Activated CD8-positive, alpha-beta T cell treated with anti-CD3 and anti-CD28 coated beads for 36 hours (primary cell): ENCODE measurements around the gene AIM2. TPM values are rescaled to one million over a fixed set of nuclear protein-coding genes. Genes with fewer than 3 reads are reported as not detected.
A peak's percentile ranks its signal among the peaks of the same experiment; 100 is the strongest.

Experiments
- ATAC-seq: fragments of 200-7000 bp; cut with Tn5 transposase; one replicate; pipeline ENCODE4 v1.10.0; 2021; ENCODE audit warnings: mild to moderate bottlenecking, moderate library complexity
- CTCF ChIA-PET: fragments of 350-600 bp; sonication (Branson Sonifier 250); formaldehyde crosslinking; loops from one replicate; lab custom pipeline; 2021; ENCODE audit warnings: antibody characterized with exemption; lab: Charles Lee
- POLR2A ChIA-PET: fragments of 350-600 bp; sonication (Branson Sonifier 250); formaldehyde crosslinking; loops from one replicate; lab custom pipeline; 2021; ENCODE audit warnings: antibody characterized with exemption; lab: Charles Lee
- DNase-seq: peaks from one replicate; pipeline ENCODE4 v3.0.0-alpha.2; 2020
- H3K27ac Mint-ChIP-seq: one replicate; pipeline ENCODE4 v1.8.0; 2021; ENCODE audit warnings: mild to moderate bottlenecking, mixed read lengths
- H3K27me3 Mint-ChIP-seq: one replicate; pipeline ENCODE4 v1.8.0; 2021; ENCODE audit warnings: mixed read lengths
- H3K36me3 Mint-ChIP-seq: one replicate; pipeline ENCODE4 v1.8.0; 2021; ENCODE audit warnings: low read depth, mixed read lengths
- H3K4me1 Mint-ChIP-seq: one replicate; pipeline ENCODE4 v1.8.0; 2021; ENCODE audit warnings: low read depth, mixed read lengths
- H3K4me3 Mint-ChIP-seq: one replicate; pipeline ENCODE4 v1.8.0; 2021; ENCODE audit warnings: mild to moderate bottlenecking, moderate library complexity, mixed read lengths
- H3K9me3 Mint-ChIP-seq: one replicate; pipeline ENCODE4 v1.8.0; 2021; ENCODE audit warnings: mixed read lengths
- intact Hi-C: fragments of 100-400 bp; cut with micrococcal nuclease; formaldehyde crosslinking; loops from one replicate; pipeline ENCODE4 v1.10.0; 2022
- total RNA-seq, 2 experiments: library from RNA; stranded (reverse); gene quantifications; one replicate each; pipeline ENCODE4 v1.2.3, GENCODE V29; 2021
- TF ChIP-seq, protein P1 (sequence below): fragments of 200-600 bp; IDR thresholded peaks from one replicate; pipeline ENCODE4 v1.8.0; 2022; ENCODE audit warnings: antibody characterized with exemption, mild to moderate bottlenecking

Gene AIM2
- 1 to 10 TPM; 6.7 to 8.6 TPM for total RNA-seq

DNA sequence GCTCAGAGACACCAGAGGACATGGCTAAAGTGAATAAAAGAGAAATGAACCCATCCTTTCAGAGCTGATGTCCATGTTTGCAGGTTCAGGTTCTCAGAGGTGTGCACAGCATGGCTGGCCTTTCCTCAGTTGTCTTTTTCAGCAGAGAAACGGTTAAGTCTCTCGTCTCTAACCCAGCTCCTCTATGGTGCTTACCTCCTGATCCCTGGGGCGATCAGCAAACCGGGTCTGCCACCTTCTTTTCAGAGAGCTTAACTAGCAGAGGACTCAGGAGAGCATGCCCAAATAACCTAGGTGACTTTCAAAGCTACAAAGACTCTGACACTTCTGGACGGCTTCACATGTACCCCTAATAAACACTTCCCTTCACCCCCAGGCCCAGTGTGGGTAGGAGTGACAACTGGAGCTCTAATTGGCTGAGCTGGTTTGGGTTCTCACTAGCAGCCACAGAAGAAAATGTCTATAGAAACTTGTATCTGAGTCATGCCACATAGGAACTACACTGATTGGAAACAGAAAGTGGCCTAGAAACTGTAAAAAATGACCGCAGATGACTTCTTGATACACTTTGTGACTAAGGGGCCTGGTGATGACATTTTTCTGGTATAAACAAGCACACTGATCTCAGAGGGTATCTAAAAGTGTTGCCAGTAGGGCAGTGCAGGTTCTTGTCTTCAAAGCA is at the start of gene AIM2:
AIM2 (minus strand) TSS at position 329 of the 682 bp plus-strand sequence. CDS start 3,267 bp downstream, outside the sequence.
- ChIA-PET CTCF (interaction anchor here (1.0 to 5.0 kb wide), 8 partner anchors 9 to 873 kb away, joined by 3 to 46 read pairs (median 4); partner anchors contain the start of gene IFI16), POLR2A (interaction anchor here (1.2 to 4.1 kb wide), 6 partner anchors 9 to 68 kb away, joined by 4 to 33 read pairs (median 8); partner anchors contain the start of gene IFI16)
- TF ChIP-seq, protein P1, sequence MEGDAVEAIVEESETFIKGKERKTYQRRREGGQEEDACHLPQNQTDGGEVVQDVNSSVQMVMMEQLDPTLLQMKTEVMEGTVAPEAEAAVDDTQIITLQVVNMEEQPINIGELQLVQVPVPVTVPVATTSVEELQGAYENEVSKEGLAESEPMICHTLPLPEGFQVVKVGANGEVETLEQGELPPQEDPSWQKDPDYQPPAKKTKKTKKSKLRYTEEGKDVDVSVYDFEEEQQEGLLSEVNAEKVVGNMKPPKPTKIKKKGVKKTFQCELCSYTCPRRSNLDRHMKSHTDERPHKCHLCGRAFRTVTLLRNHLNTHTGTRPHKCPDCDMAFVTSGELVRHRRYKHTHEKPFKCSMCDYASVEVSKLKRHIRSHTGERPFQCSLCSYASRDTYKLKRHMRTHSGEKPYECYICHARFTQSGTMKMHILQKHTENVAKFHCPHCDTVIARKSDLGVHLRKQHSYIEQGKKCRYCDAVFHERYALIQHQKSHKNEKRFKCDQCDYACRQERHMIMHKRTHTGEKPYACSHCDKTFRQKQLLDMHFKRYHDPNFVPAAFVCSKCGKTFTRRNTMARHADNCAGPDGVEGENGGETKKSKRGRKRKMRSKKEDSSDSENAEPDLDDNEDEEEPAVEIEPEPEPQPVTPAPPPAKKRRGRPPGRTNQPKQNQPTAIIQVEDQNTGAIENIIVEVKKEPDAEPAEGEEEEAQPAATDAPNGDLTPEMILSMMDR = no peak
- Mint-ChIP-seq H3K27me3 (no peaks in the 10 kb centered on the region), H3K9me3 (no peaks in the 10 kb centered on the region), H3K4me1 (peaks cover 29% of the 10 kb centered on the region), H3K36me3 (no peaks in the 10 kb centered on the region), H3K27ac (peak within 1 kb of the TSS; percentile 94), H3K4me3 (peak within 1 kb of the TSS; percentile 77)
- ATAC-seq (peak; percentile 86), DNase-seq (peak; percentile 80)
- intact Hi-C loops = loop anchor here (5.0 kb wide), 1 partner anchor 64 kb away; no protein-coding TSS in a partner anchor

DNA sequence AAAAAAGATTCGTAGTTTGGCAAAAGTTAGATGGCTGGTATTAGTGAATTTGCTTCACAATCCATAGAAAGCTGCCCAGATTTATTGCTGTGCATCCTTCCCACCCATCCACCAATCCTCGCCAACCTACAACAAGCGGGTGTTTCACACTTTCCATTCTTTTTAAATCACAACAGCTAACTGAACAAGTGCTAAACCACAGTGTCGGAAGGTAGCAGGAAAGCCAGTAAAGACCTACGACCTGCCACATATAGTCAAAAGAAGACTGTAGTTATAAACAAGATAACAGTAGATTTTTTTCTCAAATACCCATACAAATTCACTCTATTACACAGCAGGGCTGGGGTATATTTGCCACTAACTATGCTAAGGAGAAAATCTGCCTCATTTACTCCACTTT is 47.0 kb upstream of the AIM2 start:
- CTCF ChIA-PET = interaction anchor here (1.1 to 4.1 kb wide), 4 partner anchors 9 to 90 kb away, joined by 3 to 20 read pairs (median 4); no protein-coding TSS in a partner anchor
- POLR2A ChIA-PET = no interaction called here
- Mint-ChIP-seq H3K4me3 (no peak overlapping the region), H3K36me3 (no peaks in the 10 kb centered on the region), H3K9me3 (no peaks in the 10 kb centered on the region), H3K27me3 (peaks cover 31% of the 10 kb centered on the region), H3K27ac (no peak overlapping the region), H3K4me1 (peaks cover 3% of the 10 kb centered on the region)
- DNase-seq (no peak), ATAC-seq (no peak)
- TF ChIP-seq, protein P1 = no peak
- intact Hi-C loops = no loop called here

- Mint-ChIP-seq H3K4me3 (no peak overlapping the region), H3K9me3 (no peaks in the 10 kb centered on the region), H3K36me3 (no peaks in the 10 kb centered on the region), H3K27me3 (peaks cover 31% of the 10 kb centered on the region), H3K27ac (no peak overlapping the region), H3K4me1 (peaks cover 3% of the 10 kb centered on the region)
- DNase-seq (no peak), ATAC-seq (no peak)
- intact Hi-C loops = no loop called here
- ChIA-PET POLR2A (no interaction called here), CTCF (interaction anchor here (1.1 to 4.1 kb wide), 2 partner anchors 8 to 11 kb away, joined by 3 to 20 read pairs; no protein-coding TSS in a partner anchor)
- TF ChIP-seq, protein P1 = no peak
These were observed 45.5 kb upstream of the AIM2 start for GRCh38 chr1:159122005-159122621.

GRCh38 chr1:159121526-159121925 is 45.0 kb upstream of the AIM2 start:
- POLR2A ChIA-PET = no interaction called here
- DNase-seq = no peak
- no peak overlapping the region for H3K27ac Mint-ChIP-seq

More at GRCh38 chr1:159121526-159121925, 45.0 kb upstream of the AIM2 start:
- TF ChIP-seq, protein P1 = no peak
- intact Hi-C loops = no loop called here
- Mint-ChIP-seq H3K27me3 (peaks cover 31% of the 10 kb centered on the region), H3K36me3 (no peaks in the 10 kb centered on the region), H3K4me1 (peaks cover 3% of the 10 kb centered on the region), H3K9me3 (no peaks in the 10 kb centered on the region), H3K4me3 (no peak overlapping the region)
- CTCF ChIA-PET = interaction anchor here (1.1 to 4.1 kb wide), 2 partner anchors 9 to 11 kb away, joined by 3 to 20 read pairs; no protein-coding TSS in a partner anchor
- ATAC-seq = peak; percentile 30
